Rectal smooth muscle tissue (tissue), 1 donor: ENCODE data around the gene PAK6.

ENCODE experiments used
- H3K27ac ChIP-seq: one replicate; pipeline ENCODE4 v1.7.0; 2013; ENCODE audit warnings: low read depth, low read length, inconsistent platforms
- H3K27me3 ChIP-seq: one replicate; pipeline ENCODE4 v1.7.0; 2013; ENCODE audit warnings: low read length; ENCODE audit not compliant: control insufficient read depth, insufficient read depth
- H3K36me3 ChIP-seq: one replicate; pipeline ENCODE4 v1.7.0; 2013; ENCODE audit warnings: low read length; ENCODE audit not compliant: control insufficient read depth, insufficient read depth
- H3K4me1 ChIP-seq: one replicate; pipeline ENCODE4 v1.7.0; 2013; ENCODE audit warnings: low read length; ENCODE audit not compliant: control insufficient read depth, insufficient read depth
- H3K4me3 ChIP-seq: one replicate; pipeline ENCODE4 v1.7.0; 2013; ENCODE audit warnings: low read length
- H3K9ac ChIP-seq: one replicate; pipeline ENCODE4 v1.7.0; 2013; ENCODE audit warnings: low read length

The PAK6 gene

GRCh38 chr15:40296561-40297230, 57.8 kb downstream of the PAK6 start:
- H3K9ac ChIP-seq: no peak overlapping the region
- no peak overlapping the region for H3K27ac ChIP-seq
- H3K27me3 ChIP-seq: no peaks in the 10 kb centered on the region
- peaks cover 6% of the 10 kb centered on the region for H3K4me1 ChIP-seq
- H3K36me3 ChIP-seq: peaks cover 3% of the 10 kb centered on the region
- no peak overlapping the region for H3K4me3 ChIP-seq

- no peak overlapping the region for H3K27ac ChIP-seq
- no peaks in the 10 kb centered on the region for H3K27me3 ChIP-seq
- no peak overlapping the region for H3K9ac ChIP-seq
- peaks cover 3% of the 10 kb centered on the region for H3K36me3 ChIP-seq
- no peak overlapping the region for H3K4me3 ChIP-seq
- peaks cover 6% of the 10 kb centered on the region for H3K4me1 ChIP-seq
Measured at GRCh38 chr15:40297356-40297755, 58.5 kb downstream of the PAK6 start.

DNA sequence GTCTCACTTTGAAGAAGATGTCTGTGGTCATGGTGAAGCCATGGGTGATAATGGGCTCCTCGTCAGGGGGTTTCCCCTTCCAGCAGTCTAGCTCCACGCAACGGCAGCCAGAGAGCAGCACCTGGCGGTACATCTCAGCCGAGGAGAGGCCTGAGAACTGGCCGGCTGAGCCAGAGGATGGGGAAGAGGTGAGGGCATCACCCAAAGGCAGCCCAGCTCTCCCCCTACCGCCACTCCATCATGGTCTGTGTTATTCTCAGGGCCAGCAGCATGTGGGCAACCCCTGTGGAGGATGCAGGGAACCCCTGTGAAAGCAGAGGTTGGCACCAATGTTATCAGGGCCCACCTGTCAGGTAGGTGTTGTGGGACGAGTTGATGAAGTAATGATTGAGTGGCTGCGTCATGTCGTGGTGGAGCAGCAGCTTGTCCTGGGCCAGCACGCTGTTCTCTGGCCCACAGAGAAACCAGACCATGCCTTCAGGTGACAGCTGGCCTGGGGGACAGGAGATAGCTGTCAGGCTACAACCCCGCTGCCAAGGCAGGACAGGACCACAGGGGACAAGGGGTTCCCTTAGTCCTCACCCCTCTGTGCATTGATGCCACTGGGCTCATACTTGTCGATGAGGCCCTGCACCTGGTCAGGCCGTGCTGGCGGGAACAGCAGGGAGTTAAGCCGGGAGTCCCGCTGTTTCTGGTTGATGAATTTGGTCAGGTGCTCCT, 59.5 kb downstream of the PAK6 start:
- H3K9ac ChIP-seq: no peak overlapping the region
- peaks cover 3% of the 10 kb centered on the region for H3K36me3 ChIP-seq
- H3K27me3 ChIP-seq: no peaks in the 10 kb centered on the region
- peaks cover 6% of the 10 kb centered on the region for H3K4me1 ChIP-seq
- H3K27ac ChIP-seq: no peak overlapping the region
- no peak overlapping the region for H3K4me3 ChIP-seq

DNA sequence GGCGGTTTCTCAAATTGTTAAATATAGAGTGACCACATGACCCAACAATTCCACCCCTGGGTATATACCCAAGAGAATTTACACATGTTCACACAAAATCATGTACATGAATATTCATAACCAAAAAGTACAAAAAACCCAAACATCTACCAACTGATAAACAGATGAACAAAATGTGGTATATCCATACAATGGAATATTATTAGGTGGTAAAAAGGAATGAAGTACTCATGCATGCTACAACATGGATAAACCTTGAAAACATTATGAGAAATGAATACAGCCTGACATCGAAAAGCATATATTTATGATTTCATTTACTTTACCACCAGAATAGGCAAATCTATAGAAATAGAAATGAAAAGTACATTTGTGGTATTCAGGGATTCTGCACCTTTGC, 61.5 kb downstream of the PAK6 start:
- Histone ChIP-seq H3K9ac (no peak overlapping the region), H3K4me1 (peaks cover 6% of the 10 kb centered on the region), H3K36me3 (peaks cover 5% of the 10 kb centered on the region), H3K27ac (no peak overlapping the region), H3K27me3 (no peaks in the 10 kb centered on the region), H3K4me3 (no peak overlapping the region)

DNA sequence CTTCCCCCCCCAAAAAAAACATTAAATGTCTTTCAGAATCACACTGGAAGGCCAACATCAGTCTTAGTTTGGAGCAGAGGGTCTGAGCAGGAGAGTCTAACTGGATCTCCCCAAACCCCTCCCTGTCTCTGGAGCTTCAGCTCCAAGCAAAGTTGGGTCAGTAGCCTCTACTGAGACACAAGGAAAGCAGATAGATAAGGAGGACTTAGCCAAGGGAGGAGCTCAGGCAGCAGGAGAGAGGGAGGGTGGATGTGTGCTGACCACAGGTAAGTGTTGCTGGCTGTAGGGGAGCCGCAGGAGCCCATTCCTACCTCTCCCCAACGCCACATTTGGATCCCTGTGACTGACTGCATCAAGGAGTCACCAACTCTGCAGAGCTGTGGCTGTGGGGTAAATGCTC, 61.9 kb downstream of the PAK6 start:
- Histone ChIP-seq H3K27ac (no peak overlapping the region), H3K4me1 (peaks cover 2% of the 10 kb centered on the region), H3K36me3 (peaks cover 5% of the 10 kb centered on the region), H3K9ac (no peak overlapping the region), H3K27me3 (no peaks in the 10 kb centered on the region), H3K4me3 (no peak overlapping the region)

DNA sequence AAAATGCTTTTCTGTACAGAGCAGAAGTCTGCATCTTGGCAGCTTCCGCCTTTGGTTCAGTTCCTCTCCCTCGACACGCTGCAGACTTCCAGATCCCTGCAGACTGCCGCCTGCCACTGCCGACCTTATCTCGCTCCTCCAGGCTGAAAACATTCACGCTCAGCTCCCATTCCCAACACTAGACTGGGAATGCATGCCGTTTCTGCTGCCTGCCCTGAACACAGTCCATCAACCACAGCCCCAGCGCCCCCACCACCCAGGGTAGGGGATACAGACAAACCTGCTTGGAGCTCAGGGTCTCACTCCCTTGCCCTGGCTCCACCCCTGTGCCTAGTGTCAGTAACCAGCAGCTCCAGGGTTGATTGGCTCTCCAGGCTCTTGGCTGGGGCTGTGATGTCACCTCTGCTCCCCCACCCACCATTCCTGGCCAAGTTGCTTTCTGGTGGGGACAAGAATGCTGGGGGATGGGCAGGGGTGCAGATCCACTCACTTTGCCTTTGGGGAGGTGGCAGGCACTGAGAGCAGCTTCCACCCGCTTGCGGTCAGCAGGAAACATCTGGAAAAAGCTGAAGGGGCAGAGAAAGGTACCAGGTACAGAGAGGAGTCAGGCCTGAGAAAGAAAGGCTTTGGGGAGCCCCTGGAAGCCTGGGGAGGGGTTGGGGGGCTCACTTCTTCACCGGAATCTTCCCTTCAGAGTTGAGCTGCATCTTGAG, 62.8 kb downstream of the PAK6 start:
- Histone ChIP-seq H3K4me3 (no peak overlapping the region), H3K27me3 (no peaks in the 10 kb centered on the region), H3K4me1 (no peaks in the 10 kb centered on the region), H3K27ac (no peak overlapping the region), H3K9ac (no peak overlapping the region), H3K36me3 (peaks cover 5% of the 10 kb centered on the region)

- no peak overlapping the region for H3K27ac ChIP-seq
- no peaks in the 10 kb centered on the region for H3K27me3 ChIP-seq
- no peak overlapping the region for H3K4me3 ChIP-seq
- no peak overlapping the region for H3K9ac ChIP-seq
- peaks cover 5% of the 10 kb centered on the region for H3K36me3 ChIP-seq
- no peaks in the 10 kb centered on the region for H3K4me1 ChIP-seq
Measured at GRCh38 chr15:40302288-40302886, 63.5 kb downstream of the PAK6 start.

- H3K27ac ChIP-seq: no peak overlapping the region
- H3K4me3 ChIP-seq: no peak overlapping the region
- H3K9ac ChIP-seq: no peak overlapping the region
- H3K27me3 ChIP-seq: no peaks in the 10 kb centered on the region
- H3K36me3 ChIP-seq: peaks cover 5% of the 10 kb centered on the region
- no peaks in the 10 kb centered on the region for H3K4me1 ChIP-seq
Measured at GRCh38 chr15:40302981-40303380, 64.1 kb downstream of the PAK6 start.

GRCh38 chr15:40303576-40303975, 64.7 kb downstream of the PAK6 start:
- no peaks in the 10 kb centered on the region for H3K4me1 ChIP-seq
- no peak overlapping the region for H3K9ac ChIP-seq
- H3K36me3 ChIP-seq: peaks cover 2% of the 10 kb centered on the region
- no peak overlapping the region for H3K4me3 ChIP-seq
- H3K27me3 ChIP-seq: no peaks in the 10 kb centered on the region
- no peak overlapping the region for H3K27ac ChIP-seq

DNA sequence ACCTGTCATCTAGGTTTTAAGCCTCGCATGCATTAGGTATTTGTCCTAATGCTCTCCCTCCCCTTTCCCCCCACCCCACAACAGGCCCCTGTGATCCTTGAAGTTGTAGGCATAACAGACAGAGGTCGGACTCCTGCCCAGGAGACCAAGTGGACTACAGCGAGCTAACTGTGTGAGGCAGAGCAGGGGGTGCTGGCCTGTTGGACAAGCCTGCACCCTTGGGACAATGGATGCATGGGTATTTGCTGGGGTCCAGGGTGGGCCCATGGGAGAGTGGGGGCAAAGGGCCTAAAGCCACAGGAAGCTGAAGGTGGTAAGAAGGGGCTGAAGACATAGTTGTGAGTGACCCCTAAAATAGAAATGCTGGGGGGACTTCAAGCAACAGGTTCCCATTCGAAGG, 66.4 kb downstream of the PAK6 start:
- Histone ChIP-seq H3K36me3 (peaks cover 2% of the 10 kb centered on the region), H3K9ac (no peak overlapping the region), H3K4me1 (no peaks in the 10 kb centered on the region), H3K4me3 (no peak overlapping the region), H3K27me3 (no peaks in the 10 kb centered on the region), H3K27ac (no peak overlapping the region)

DNA sequence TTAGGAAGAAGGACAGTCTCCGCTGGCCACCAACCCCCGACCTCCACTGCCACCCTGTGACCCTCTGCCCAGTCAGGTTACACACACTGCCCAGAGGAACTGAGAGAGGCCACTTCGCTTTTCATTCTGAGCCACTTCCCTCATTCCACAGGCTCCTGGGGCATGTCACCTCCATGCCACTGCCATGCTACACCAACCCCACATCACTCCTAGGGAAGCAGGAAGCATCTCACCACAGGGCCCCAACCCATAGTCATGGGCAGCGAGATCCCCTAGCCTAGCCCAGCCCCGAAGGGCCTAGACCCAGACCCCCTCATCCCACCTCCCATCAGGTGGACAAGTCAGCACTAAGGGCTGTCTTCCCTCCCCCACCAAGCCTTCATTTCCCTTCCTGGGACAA, 67.5 kb downstream of the PAK6 start:
- Histone ChIP-seq H3K4me3 (peak overlapping the region; percentile 34), H3K9ac (no peak overlapping the region), H3K27me3 (no peaks in the 10 kb centered on the region), H3K4me1 (no peaks in the 10 kb centered on the region), H3K27ac (no peak overlapping the region), H3K36me3 (peaks cover 2% of the 10 kb centered on the region)

DNA sequence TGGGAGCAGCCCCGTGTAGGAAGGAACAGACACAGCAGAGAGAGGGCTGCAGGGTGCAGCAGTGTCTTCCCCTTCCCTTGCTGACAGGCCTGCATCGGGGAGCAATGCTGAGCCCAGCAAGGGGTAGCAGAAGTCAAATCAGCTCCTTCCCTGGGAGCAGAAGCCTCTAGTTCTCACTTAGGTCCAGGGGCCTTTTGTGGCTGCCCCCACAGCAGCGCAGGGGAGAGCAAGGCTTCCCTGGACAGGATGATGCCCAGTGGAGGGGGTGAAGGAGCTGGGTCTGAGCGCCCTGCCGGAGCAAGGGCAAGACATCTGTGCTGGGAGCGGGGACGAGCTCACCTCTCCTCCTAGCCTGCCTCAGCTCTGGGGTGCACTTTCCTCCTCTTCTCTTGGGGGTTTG, 68.0 kb downstream of the PAK6 start:
- Histone ChIP-seq H3K4me3 (peak overlapping the region; percentile 34), H3K9ac (no peak overlapping the region), H3K4me1 (no peaks in the 10 kb centered on the region), H3K27me3 (no peaks in the 10 kb centered on the region), H3K27ac (no peak overlapping the region), H3K36me3 (peaks cover 2% of the 10 kb centered on the region)
